Measurements from ENCODE around the gene EMSY.

DNA sequence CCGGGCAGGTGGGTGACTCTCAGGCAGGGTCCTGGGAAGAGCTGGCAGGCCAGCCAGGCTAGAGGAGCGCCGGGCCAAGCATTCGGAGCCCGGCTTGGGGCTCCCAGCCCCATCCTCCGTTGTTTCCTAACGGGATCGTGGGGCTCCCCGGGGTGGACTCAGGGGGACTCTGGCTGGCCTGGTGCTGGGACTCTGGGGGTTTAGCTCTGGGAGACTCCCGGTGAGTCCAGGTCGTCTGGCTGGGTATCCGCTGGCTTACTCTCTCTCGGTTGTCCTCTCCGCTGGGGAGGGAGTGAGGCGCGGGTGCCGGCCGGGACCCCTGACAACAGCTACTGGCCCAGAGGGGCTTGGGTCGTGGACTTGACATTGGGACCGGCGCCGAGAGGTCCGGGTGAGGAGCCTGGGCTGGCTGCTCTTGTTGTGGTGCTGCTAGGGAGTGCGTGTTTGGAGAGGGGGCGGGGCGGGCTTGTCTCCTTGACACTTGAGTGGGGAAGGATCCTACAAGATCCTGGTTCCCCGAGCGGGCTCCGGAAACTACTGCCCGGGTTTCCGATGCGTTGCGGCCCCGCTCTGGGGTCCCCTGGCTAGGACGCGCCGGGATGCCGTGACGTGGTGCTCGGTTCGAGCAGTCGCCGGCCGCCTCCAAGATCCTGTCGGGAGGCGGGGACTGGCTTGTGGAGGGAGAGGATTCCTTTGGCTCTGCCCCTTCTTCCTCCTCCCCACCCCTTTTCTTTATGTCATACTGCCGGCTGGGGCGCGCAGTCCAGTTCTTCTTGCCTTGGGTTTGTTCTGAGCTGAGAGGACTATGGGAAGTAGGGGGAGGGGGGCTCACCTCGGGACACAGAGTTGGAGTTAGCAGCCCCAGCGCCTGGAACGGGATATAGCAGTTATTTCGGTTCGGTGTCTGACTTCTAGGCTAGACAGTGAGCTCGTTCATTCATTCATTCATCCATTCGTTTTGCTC lies 585 bp downstream of the EMSY start:
- TF ChIP-seq, protein P1, sequence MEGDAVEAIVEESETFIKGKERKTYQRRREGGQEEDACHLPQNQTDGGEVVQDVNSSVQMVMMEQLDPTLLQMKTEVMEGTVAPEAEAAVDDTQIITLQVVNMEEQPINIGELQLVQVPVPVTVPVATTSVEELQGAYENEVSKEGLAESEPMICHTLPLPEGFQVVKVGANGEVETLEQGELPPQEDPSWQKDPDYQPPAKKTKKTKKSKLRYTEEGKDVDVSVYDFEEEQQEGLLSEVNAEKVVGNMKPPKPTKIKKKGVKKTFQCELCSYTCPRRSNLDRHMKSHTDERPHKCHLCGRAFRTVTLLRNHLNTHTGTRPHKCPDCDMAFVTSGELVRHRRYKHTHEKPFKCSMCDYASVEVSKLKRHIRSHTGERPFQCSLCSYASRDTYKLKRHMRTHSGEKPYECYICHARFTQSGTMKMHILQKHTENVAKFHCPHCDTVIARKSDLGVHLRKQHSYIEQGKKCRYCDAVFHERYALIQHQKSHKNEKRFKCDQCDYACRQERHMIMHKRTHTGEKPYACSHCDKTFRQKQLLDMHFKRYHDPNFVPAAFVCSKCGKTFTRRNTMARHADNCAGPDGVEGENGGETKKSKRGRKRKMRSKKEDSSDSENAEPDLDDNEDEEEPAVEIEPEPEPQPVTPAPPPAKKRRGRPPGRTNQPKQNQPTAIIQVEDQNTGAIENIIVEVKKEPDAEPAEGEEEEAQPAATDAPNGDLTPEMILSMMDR (IDR thresholded peaks at IDR 0.05) = peak in 1 of 6 experiments; percentile 23
- TF ChIP-seq POLR2A (IDR thresholded peaks at IDR 0.05) = peak in 1 of 2 donors; percentile 69

Data from thyroid gland (tissue), 4 donors.